NCI-H82 treated with DMSO at 0.1 percent for 48 hours (cell line): ENCODE results near the gene CHCHD4.

Experiments
- DNase-seq: peaks from one replicate; lab custom pipeline; 2025; ENCODE audit not compliant: unreplicated experiment; lab: John Stamatoyannopoulos, UW

CHCHD4 gene

GRCh38 chr3:14137445-14137844 lies 12.8 kb upstream of the CHCHD4 start:
- no peak for DNase-seq

DNA sequence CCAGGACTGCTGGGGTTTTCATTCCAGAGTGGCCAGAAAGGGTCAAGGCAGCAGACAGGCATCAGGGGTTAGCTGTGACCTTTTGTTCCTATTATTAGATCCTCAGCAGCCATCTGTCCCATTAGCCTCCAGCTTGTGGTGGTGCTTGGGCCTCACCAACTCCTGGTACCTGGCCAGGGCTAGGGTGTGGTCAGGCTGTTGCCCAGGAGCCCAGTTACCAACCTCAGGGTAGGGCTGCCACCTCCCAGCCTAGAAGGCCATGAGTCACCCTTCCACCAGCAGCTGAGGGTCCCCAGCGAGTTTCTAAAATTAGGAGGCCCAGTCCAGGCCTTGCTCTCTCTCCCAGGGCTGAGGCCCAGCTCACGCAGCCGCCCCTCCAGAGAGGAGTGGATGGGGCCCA lies 12.3 kb upstream of the CHCHD4 start:
- no peak for DNase-seq

GRCh38 chr3:14135581-14135980 lies 10.9 kb upstream of the CHCHD4 start:
- no peak for DNase-seq

DNA sequence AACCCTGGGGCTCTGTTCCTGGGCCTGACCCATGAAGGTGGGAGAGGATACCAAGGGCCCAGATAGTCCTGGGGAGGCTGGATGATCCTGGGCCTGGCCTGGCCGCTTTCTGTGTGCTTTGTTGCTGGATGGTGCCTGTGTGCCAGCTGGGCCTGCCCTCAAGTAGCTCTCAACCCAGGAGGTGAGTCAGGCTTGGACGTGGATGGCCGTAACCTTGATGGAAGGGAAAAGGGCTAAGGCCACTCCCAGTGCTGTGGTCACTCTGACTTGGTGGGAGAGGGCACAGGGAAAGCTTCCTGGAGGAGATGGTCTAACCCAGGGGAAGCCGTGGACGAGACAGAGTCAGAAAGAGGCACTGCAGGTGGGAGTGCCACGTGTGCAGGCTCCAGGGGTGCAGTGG lies 9.6 kb upstream of the CHCHD4 start:
- no peak for DNase-seq

DNA sequence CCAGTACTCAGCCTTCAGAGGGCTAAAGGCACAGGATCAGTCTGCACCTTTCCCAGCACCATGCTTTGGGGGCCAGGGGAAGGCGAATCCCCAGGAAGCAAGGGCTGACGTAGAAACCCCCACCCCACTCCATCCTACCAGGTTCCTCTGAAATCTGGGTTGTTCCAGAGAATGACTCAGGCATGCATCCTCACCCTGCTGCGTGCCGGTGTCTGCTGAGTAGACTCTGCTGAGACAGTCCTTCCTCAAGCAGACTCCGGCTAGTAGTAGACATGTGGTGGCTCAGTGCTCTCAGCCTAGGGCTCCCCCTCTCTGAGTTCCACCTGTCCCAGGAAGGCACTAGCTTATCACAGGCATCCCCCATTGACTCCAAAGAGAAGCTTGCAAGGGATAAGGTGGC lies 9.2 kb upstream of the CHCHD4 start:
- no peak for DNase-seq

- DNase-seq: no peak
Observed at GRCh38 chr3:14133188-14133800, 8.6 kb upstream of the CHCHD4 start.

GRCh38 chr3:14132689-14133088 lies 8.0 kb upstream of the CHCHD4 start:
- DNase-seq: no peak

GRCh38 chr3:14132120-14132519 lies 7.5 kb upstream of the CHCHD4 start:
- DNase-seq: no peak

GRCh38 chr3:14131134-14131533 lies 6.5 kb upstream of the CHCHD4 start:
- no peak for DNase-seq

DNA sequence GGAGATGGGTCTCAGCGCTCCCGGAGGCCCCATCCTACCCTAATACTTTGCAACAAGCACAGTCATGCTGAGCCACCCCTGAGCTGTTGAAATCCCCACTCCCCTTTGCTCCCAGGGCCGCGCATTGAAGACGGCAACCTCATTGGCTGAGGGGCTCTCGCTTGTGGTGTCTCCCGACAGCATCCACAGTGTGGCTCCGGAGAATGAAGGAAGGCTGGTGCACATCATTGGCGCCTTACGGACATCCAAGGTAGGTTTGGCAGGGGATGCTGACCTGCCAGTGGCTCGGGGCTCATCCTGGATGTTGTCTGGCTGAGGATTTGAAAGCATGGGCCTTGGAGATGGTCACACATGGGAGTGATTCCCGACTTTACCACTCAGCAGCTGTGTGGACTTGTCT lies 6.0 kb upstream of the CHCHD4 start:
- no peak for DNase-seq

DNA sequence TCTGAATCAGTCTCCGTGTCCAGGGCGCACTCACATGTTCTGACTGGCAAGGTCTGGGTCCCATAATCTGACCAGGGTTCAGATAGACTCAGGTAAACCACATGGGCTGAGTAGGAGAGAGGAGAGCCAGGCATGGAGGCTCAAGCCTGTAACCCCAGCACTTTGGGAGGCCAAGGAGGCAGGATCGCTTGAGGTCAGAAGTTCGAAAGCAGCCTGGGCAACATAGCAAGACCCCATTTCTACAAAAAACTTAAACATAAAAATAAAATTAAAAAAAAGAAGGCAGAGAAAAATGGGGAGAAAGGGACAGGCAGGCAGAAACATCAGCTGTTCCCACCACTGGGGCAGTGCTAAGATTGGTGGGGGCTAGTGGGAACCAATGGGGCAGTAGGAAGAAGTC lies 5.6 kb upstream of the CHCHD4 start:
- no peak for DNase-seq

DNA sequence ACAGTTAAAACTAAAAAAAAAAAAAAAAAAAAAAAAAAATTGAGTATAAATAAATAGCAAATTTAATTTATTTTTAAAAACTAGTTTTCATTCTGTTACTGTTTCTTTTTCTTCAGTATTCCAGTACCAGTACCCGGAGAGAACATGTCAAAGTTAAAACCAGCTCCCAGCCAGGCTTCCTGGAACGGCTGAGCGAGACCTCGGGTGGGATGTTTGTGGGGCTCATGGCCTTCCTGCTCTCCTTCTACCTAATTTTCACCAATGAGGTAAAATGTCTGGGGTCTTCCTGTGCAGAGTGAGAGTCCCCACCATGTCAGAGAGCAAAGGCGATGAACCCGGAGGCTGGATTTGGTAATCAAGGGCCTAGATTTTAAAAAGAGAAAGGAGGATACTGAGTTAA lies 4.6 kb upstream of the CHCHD4 start:
- DNase-seq: no peak

DNA sequence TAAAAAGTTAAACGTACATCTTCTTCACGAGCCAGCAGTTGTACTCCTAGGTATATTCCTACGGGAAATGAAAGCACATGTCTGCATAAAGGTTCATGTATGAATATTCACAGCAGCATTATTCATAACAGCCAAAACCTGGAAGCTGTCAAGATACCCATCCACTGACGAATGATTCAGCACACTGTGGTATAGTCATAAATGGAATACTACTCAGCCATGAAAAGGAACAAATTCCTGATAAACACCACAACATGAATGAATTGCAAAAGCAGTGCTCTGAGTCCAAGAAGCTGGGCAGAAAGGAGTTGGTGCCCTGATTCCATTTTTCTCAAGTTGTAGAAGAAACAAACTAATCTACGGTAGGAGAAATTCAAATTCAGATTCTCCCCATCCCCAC lies 4.1 kb upstream of the CHCHD4 start:
- DNase-seq: no peak

- DNase-seq: no peak
Observed at GRCh38 chr3:14127516-14128161, 3.0 kb upstream of the CHCHD4 start.

DNA sequence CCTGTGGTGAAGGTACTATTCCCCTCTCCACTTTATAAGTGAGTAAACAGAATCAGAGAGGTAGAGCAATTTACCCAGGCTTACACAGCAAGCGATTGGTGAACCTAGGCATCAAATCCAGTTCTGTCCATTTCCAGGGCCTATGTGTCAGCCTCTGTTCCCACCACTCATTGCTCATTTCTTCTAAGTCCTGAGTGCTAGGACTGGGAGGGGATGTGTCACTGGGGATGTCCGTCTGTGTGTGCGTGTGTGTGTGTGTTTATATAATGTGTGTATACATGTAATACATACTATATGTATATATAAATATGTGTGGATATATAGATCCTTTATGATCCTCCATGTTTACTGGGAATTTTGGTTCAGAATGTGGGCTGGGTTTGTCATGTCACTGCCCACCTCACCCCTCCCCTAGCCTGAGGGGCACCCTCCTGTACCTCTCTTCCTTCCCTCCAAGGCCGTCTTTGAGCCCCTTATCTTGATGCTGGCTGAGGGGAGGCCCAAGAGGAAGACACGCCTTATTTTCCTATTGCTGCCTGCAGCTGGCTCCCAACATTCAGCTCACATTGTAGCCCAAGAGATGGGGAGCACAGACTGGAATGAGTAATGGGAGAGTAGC lies 2.3 kb upstream of the CHCHD4 start:
- no peak for DNase-seq

- DNase-seq: no peak
Observed at GRCh38 chr3:14126017-14126886, 1.6 kb upstream of the CHCHD4 start.

DNA sequence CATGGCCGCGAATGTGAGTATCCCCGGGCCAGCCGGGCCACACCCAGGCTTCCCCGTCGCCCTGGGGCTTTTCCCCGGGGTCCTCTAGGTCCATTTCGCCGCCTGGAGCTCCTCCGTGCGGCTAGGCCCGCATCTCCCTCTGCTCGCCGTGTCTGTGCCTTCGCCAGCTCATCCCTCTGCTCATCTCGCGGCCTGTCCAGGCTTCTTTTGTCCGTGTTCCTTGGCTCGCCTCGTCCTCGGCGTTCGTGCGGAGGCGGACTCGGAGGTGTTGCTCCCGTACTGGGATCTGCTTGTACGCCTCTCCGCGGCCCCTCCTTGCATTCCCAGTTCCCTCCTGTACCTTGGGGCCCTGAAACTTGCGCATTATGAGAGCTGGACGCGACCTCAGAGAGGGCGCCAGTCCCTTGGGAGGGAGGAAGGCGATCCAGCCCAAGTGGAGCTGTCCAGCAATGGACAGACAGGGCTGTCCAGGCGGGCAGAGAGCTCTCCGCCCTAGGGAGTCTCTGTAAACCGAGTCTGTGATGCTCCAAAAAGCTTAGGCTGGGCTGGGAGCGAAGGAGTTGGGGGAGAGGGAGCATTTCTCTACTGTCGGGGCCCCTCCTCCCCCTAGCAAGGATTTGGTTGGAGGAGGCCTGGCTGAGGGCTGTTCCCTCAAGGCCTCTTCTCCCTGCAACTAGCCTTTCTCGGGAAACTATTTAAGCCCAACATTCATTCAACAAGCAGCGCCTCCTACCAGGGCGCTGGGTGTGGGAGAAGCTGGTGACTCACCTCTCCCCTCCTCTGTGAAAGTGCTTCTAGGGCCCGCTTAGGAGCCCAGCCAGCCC lies 735 bp upstream of the CHCHD4 start:
- no peak for DNase-seq

- DNase-seq: no peak
Observed at GRCh38 chr3:14124223-14124614, 451 bp downstream of the CHCHD4 start.

DNA sequence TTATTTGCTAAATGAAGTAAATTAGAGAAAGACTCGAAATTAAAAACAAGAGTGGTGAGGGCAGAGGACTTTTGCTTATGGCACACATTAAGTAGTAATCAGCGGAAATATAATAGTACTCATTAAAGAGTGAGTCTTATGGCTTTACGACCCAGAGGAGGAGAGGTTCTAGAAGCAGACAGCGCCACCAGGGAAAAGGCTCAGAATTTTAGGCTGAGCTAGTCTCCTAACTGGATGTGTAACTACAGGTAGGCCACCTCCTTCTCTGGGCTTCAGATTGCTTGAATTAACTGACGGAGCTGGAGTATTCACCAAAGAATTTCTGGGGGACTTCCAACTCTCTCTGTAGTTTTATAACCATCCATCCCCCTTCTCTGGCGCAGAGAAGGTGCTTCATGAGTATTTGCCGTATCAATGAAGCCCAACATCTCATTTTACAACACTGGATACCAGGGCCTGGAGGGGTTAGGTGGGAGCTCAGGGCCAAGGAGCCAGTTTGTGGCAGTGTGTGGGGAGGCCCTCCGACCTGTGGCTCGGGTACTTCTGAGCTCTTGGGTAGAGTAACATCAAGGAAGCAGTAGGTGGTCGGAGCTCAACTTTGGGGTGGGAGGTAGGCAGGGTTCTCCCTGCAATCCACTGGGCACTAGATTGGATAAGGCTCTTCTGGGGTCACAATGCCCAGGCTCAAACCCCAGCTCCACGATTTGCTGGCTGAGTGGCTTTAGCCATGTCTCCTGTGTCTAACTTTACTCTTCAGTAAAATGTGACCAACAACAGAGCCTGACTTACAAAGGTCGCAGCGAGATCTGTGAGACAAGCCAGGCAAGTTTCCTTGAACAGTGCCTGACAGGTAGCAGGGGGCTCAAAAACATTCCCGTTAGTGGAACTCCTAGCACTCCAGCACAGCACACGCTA lies 1.1 kb downstream of the CHCHD4 start:
- DNase-seq: no peak

DNA sequence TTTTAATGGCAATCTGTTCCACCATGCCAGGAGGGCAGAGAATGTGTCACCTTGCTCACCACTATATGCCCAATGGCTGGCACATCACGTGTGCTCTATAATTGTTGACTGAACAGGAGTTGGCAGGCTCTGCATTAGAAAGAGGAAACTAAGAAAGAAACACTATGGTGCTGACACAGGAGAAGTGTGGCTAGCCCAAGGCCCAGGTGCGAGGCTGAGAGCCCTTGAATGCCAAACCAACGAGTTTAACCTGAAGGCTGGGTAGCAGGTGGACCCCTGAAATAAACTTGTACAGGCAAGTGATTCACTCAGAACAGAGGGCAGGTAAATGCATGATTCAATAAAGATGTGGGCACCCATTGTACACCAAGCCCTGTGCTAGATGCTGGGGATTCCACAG lies 2.4 kb downstream of the CHCHD4 start:
- DNase-seq: no peak
